ENCODE results near the gene SAMD3.
"Not testable (repeated sequence)": the region's sequence is repeated elsewhere in the genome, so short reads cannot be mapped to it uniquely, and the experiment has no call there.

SAMD3 gene

GRCh38 chr6:130129762-130130246, 92.9 kb downstream of the SAMD3 start:
- no peak for DNase-seq (ENCODE audit: low read depth)

- no peak for DNase-seq (ENCODE audit: low read depth)
Observed at GRCh38 chr6:130128326-130128725, 94.4 kb downstream of the SAMD3 start.

- DNase-seq (ENCODE audit: low read depth): no peak
Observed at GRCh38 chr6:130127195-130127594, 95.6 kb downstream of the SAMD3 start.

GRCh38 chr6:130122243-130122642, 100.5 kb downstream of the SAMD3 start:
- DNase-seq (ENCODE audit: low read depth): no peak

- no peak for DNase-seq (ENCODE audit: low read depth)
Observed at GRCh38 chr6:130120731-130121130, 102.0 kb downstream of the SAMD3 start.

- no peak for DNase-seq (ENCODE audit: low read depth)
Observed at GRCh38 chr6:130119211-130119610, 103.5 kb downstream of the SAMD3 start.

- no peak for DNase-seq (ENCODE audit: low read depth)
Observed at GRCh38 chr6:130118236-130118635, 104.5 kb downstream of the SAMD3 start.

- DNase-seq (ENCODE audit: low read depth): not testable (repeated sequence)
Observed at GRCh38 chr6:130117187-130117701, 105.5 kb downstream of the SAMD3 start.

- DNase-seq (ENCODE audit: low read depth): no peak
Observed at GRCh38 chr6:130116273-130116672, 106.5 kb downstream of the SAMD3 start.

GRCh38 chr6:130115036-130115435, 107.7 kb downstream of the SAMD3 start:
- no peak for DNase-seq (ENCODE audit: low read depth)

GRCh38 chr6:130113201-130113710, 109.5 kb downstream of the SAMD3 start:
- DNase-seq (ENCODE audit: low read depth): no peak

GRCh38 chr6:130111031-130111430, 111.7 kb downstream of the SAMD3 start:
- no peak for DNase-seq (ENCODE audit: low read depth)

- peak; percentile 5 for DNase-seq (ENCODE audit: low read depth)
Observed at GRCh38 chr6:130107710-130108109, 115.0 kb downstream of the SAMD3 start.

- DNase-seq (ENCODE audit: low read depth): no peak
Observed at GRCh38 chr6:130105996-130106704, 116.6 kb downstream of the SAMD3 start.

GRCh38 chr6:130099119-130099518, 123.6 kb downstream of the SAMD3 start:
- DNase-seq (ENCODE audit: low read depth): no peak

- no peak for DNase-seq (ENCODE audit: low read depth)
Observed at GRCh38 chr6:130098317-130098716, 124.4 kb downstream of the SAMD3 start.

Data from amniotic epithelial cell (primary cell).